ENCODE results near the gene RNF7.
A peak's percentile ranks its signal among the peaks of the same experiment; 100 is the strongest.

The RNF7 gene

GRCh38 chr3:141722081-141722480 is 16.0 kb upstream of the RNF7 start:
- no peak for DNase-seq (ENCODE audit: low read depth, low spot score)
- TF ChIP-seq CTCF (IDR thresholded peaks at IDR 0.05; ENCODE audit: insufficient read depth, low read length, missing control alignments), result no peak
- ChIA-PET CTCF (interaction anchor here (0.7 to 1.7 kb wide), 5 partner anchors 11 to 25 kb away, joined by 3 to 4 read pairs (median 3); partner anchors contain the start of gene RNF7), POLR2A (no interaction called here)
- no peak overlapping the region for H3K4me3 ChIP-seq (ENCODE audit: low read depth, low read length)

DNA sequence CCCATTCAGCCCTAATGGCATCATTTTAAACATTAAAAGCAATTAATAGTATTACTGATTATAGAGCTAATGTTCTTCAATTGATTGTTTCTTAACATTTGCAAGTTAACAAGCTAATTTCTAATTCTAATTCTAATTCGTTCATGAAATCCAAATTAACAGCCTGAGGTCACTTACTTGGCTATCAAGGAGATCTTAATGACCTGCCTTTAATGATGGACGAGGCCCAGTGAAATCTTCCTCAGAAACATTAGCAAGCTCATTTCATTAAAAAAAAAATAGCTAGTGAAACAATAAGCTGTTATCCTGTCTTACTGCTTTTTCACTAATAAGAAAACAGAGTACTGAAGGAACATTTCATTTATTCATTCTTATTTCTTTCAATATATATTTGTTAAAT is 15.4 kb upstream of the RNF7 start:
- no peak overlapping the region for H3K4me3 ChIP-seq (ENCODE audit: low read depth, low read length)
- ChIA-PET POLR2A (no interaction called here), CTCF (interaction anchor here (0.7 to 1.7 kb wide), 4 partner anchors 11 to 26 kb away, joined by 3 to 4 read pairs (median 4); no protein-coding TSS in a partner anchor)
- no peak for TF ChIP-seq CTCF (IDR thresholded peaks at IDR 0.05; ENCODE audit: insufficient read depth, low read length, missing control alignments)
- DNase-seq (ENCODE audit: low read depth, low spot score), result no peak

DNA sequence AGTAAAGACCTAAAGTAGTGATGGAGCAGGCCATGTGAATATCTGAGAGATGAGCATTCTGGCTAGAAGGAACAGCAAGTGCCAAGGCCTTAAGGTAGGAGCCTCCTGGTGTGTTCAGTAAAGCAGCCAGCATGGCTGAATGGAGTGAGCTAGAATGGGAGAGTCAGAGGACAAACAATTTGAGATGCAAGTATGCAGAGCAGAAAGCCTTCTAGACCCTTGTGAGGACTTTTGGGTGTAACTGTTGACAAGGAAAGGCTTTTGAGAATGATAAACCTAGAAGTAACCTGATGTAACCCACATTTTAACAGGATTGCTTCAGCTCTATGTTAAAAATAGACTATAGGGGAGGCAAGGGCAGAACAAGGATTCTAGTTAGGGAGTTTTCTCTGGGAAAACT is 14.8 kb upstream of the RNF7 start:
- no peak for DNase-seq (ENCODE audit: low read depth, low spot score)
- ChIA-PET POLR2A (no interaction called here), CTCF (interaction anchor here (1.1 to 2.5 kb wide), 4 partner anchors 15 to 27 kb away, joined by 3 to 13 read pairs (median 4); partner anchors contain the start of gene RNF7)
- TF ChIP-seq CTCF (IDR thresholded peaks at IDR 0.05; ENCODE audit: insufficient read depth, low read length, missing control alignments), result no peak
- H3K4me3 ChIP-seq (ENCODE audit: low read depth, low read length), result no peak overlapping the region

DNA sequence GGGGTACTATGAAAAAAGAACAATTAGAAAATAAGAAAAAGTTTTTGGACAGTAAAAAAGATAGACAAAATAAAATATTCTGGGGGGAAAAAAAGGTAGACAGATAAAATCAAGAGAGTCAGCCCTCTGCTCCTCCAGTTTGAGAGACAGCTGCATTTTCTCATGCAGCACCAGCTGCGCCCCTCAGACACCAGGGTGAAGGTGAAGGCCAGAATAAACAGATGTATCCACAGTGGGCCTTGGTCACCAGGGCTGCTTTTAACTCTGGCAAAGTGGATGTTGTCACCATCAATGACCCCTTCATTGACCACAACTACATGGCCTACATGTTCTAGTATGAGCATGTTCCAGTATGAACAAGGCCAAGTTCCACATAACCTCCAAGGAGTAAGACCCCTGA is 13.9 kb upstream of the RNF7 start:
- ChIA-PET POLR2A (no interaction called here), CTCF (interaction anchor here (2.5 kb wide), 1 partner anchor 14 kb away, joined by 13 read pairs; the partner anchor contains the start of gene RNF7)
- DNase-seq (ENCODE audit: low read depth, low spot score), result no peak
- no peak overlapping the region for H3K4me3 ChIP-seq (ENCODE audit: low read depth, low read length)
- TF ChIP-seq CTCF (IDR thresholded peaks at IDR 0.05; ENCODE audit: insufficient read depth, low read length, missing control alignments), result no peak

DNA sequence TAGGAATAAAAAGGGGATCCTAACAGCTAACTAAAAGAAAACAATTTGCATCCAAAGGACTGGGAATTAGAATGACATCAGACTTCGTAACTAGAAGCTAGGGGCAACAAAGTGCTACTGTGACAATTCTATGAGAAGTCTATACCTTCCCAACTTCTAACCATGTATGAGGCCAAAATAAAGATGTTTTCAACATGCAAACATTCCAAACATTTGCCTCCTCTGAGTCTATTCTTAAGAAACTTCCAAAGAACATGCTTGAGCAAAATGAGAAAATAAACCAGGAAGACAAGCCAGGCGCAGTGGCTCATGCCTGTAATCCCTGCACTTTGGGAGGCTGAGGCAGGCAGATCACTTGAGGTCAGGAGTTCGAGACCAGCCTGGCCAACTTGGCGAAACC is 13.1 kb upstream of the RNF7 start:
- TF ChIP-seq CTCF (IDR thresholded peaks at IDR 0.05; ENCODE audit: insufficient read depth, low read length, missing control alignments), result no peak
- POLR2A ChIA-PET, result no interaction called here
- no peak overlapping the region for H3K4me3 ChIP-seq (ENCODE audit: low read depth, low read length)
- DNase-seq (ENCODE audit: low read depth, low spot score), result peak; percentile 40
- CTCF ChIA-PET, result interaction anchor here (0.9 to 2.5 kb wide), 2 partner anchors 14 kb away, joined by 3 to 13 read pairs; partner anchors contain the start of gene RNF7

- H3K4me3 ChIP-seq (ENCODE audit: low read depth, low read length), result no peak overlapping the region
- ChIA-PET POLR2A (no interaction called here), CTCF (interaction anchor here (1.1 kb wide), 1 partner anchor 12 kb away, joined by 3 read pairs; the partner anchor contains the start of gene RNF7)
- no peak for TF ChIP-seq CTCF (IDR thresholded peaks at IDR 0.05; ENCODE audit: insufficient read depth, low read length, missing control alignments)
- no peak for DNase-seq (ENCODE audit: low read depth, low spot score)
Observed at GRCh38 chr3:141726483-141726882, 11.6 kb upstream of the RNF7 start.
